ENCODE measurements around the gene NECTIN4. TPM values are rescaled to one million over a fixed set of nuclear protein-coding genes. Genes with fewer than 3 reads are reported as not detected.

The NECTIN4 gene
- polyA plus RNA-seq, 3 donors, result 0.07 TPM; not detected in 1

DNA sequence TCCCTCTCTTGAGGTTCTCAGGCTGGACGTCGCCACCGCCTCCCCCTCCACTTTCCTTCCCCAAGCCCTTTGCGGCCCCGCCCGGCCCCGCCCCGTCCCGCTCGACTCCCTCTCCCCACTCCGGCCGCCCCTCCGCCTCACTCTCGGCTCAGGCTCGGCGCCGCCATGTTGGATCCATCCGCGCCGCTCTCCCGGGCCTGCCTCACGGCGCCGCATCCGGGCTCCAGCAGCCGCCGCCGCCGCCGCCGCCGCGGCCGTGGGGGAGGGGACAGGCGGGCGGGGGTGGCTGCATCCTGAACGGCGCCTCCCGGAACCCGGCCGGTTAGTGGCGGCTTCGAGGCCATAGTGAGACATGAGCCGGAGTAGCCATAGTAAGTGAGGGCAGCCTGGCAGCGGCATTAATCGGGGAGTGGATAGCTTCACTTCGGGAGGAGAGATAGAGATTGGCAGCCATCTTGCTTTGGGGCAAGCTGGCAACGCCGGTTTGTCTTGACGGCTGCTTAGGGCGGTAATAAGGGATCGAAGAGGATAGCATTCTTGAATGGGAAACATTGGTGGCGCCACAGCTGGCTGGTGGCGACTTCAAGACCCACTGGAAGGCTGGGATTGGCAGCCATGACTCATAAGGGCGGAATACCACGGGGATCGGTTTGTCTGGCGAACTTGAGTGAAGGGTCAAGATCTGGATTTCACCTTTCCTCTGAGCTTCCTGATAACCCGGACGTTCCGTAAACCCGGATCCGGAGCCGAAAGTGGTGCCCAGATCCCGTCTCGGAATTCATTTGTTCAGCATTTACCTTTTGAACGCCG, 43.3 kb upstream of the NECTIN4 start, which contains the start of gene DEDD:
TSS of gene DEDD (minus strand) at position 258 of the 810 bp plus-strand sequence. CDS start 8,205 bp downstream, outside the sequence.
- TF ChIP-seq, protein P1, sequence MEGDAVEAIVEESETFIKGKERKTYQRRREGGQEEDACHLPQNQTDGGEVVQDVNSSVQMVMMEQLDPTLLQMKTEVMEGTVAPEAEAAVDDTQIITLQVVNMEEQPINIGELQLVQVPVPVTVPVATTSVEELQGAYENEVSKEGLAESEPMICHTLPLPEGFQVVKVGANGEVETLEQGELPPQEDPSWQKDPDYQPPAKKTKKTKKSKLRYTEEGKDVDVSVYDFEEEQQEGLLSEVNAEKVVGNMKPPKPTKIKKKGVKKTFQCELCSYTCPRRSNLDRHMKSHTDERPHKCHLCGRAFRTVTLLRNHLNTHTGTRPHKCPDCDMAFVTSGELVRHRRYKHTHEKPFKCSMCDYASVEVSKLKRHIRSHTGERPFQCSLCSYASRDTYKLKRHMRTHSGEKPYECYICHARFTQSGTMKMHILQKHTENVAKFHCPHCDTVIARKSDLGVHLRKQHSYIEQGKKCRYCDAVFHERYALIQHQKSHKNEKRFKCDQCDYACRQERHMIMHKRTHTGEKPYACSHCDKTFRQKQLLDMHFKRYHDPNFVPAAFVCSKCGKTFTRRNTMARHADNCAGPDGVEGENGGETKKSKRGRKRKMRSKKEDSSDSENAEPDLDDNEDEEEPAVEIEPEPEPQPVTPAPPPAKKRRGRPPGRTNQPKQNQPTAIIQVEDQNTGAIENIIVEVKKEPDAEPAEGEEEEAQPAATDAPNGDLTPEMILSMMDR (IDR thresholded peaks at IDR 0.05), result no peak
- H3K4me3 Mint-ChIP-seq, result no peak within 1 kb of the TSS
- under 1% methylated on average over 57 of the region's 68 CpGs for WGBS (ENCODE audit: insufficient coverage)
- Histone ChIP-seq H3K4me2 (replicated peaks; ENCODE audit: extremely low read depth, low read length, poor library complexity, severe bottlenecking) (peak within 1 kb of the TSS; percentile 100), H3K79me2 (ENCODE audit: insufficient read depth, low read length) (peaks cover 94% of the 10 kb centered on the region), H4K20me1 (ENCODE audit: insufficient read depth, low read length) (peaks cover 11% of the 10 kb centered on the region), H3K27me3 (ENCODE audit: control insufficient read depth in 2 of 2, insufficient read depth in 2 of 2, low read length in 2 of 2) (no peaks in the 10 kb centered on the region), H3K9me3 (replicated peaks in 1 of 2; ENCODE audit: control insufficient read depth in 1 of 2, insufficient read depth in 1 of 2, low read length in 2 of 2) (no peaks in the 10 kb centered on the region), H3K4me1 (ENCODE audit: control insufficient read depth in 1 of 2, insufficient read depth in 2 of 2, low read length in 2 of 2) (peaks cover 54 to 72% of the 10 kb centered on the region in 2 donors), H3K9ac (ENCODE audit: insufficient read depth, low read length, poor library complexity, severe bottlenecking) (peak within 1 kb of the TSS; percentile 86), H3K27ac (ENCODE audit: low read depth in 1 of 2, low read length in 2 of 2) (peak within 1 kb of the TSS; percentile 94 to 95), H3K4me3 (replicated peaks in 1 of 3; ENCODE audit: low read depth in 2 of 3, low read length in 3 of 3) (peak within 1 kb of the TSS; percentile 81 to 98 (median 95)), H2AFZ (ENCODE audit: insufficient read depth, low read depth, low read length, poor library complexity, severe bottlenecking) (peak within 1 kb of the TSS; percentile 84), H3K36me3 (replicated peaks in 1 of 2; ENCODE audit: control insufficient read depth in 1 of 2, insufficient read depth in 2 of 2, low read length in 2 of 2) (peaks cover 10 to 30% of the 10 kb centered on the region in 2 donors)
- peaks cover 65% of the 10 kb centered on the region for H3K4me1 Mint-ChIP-seq
- H3K27ac Mint-ChIP-seq, result peak within 1 kb of the TSS in 4 of 7 donors; percentile 84 to 96 (median 89)
- DNase-seq, result peak; percentile 89 to 93 (median 93)
- H3K27me3 Mint-ChIP-seq (ENCODE audit: low read depth in 3 of 3), result peaks cover 0 to 2% (median 0%) of the 10 kb centered on the region in 3 donors
- peaks cover 22 to 28% of the 10 kb centered on the region in 2 donors for H3K36me3 Mint-ChIP-seq
- H3K9me3 Mint-ChIP-seq, result no peaks in the 10 kb centered on the region
- intact Hi-C loops (cut with micrococcal nuclease), result loop anchor here (2.0 to 5.0 kb wide), 2 partner anchors 14 to 60 kb away; partner anchors contain the start of genes NIT1 (in 1 of the 2) and PFDN2 (in 1 of the 2)

DNA sequence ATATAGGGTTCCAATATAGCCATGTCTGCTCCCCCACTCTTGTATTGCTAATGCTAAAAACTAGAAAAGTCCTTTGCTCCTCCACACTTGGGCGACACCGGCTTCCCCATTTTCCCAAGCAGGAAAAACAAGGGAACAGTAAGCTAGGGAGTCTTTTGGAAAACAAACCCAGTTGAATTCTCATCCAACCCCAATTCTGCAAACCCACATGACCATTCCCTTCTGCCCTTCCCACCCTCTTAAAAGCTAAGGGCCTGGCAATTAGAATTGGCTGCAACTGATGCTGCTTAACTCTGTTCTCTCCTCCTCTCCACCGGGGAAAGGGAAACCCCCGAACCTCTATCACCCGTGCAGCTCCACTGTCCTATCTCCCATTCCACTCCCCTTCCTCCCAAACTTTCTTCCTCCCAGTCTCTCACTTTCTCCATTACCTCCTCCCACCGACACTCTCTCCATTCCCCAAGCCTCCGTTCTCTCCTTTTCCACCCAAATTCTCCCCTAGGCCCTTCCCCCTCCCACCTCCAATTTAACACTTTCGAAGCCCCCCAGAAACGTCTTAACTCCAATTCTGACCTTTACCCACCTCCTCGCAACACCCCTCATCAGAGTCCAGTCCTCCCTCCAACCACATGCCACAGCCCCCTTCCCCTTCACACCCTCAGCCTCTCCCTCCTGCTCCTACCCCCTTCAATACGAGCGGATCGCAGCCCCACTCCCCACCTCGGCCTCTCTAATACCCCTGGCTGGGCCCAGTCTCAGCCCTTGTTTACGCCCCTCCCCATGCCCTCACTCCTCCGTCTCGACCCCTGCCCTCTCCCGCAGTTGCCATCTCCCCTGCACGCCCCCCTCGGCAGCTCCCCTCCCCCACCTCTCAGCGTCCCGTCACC, 42.4 kb upstream of the NECTIN4 start:
- TF ChIP-seq, protein P1 (IDR thresholded peaks at IDR 0.05), result no peak
- WGBS (ENCODE audit: insufficient coverage), result 9% methylated on average over 21 of the region's 22 CpGs
- H3K4me1 ChIP-seq (ENCODE audit: control insufficient read depth in 1 of 2, insufficient read depth in 2 of 2, low read length in 2 of 2), result peaks cover 54 to 72% of the 10 kb centered on the region in 2 donors
- peak overlapping the region; percentile 100 for H3K4me2 ChIP-seq (replicated peaks; ENCODE audit: extremely low read depth, low read length, poor library complexity, severe bottlenecking)
- peak overlapping the region; percentile 94 to 95 for H3K27ac ChIP-seq (ENCODE audit: low read depth in 1 of 2, low read length in 2 of 2)
- peak overlapping the region; percentile 81 to 98 (median 95) for H3K4me3 ChIP-seq (replicated peaks in 1 of 3; ENCODE audit: low read depth in 2 of 3, low read length in 3 of 3)
- H3K9me3 Mint-ChIP-seq, result no peaks in the 10 kb centered on the region
- H3K4me3 Mint-ChIP-seq, result no peak overlapping the region
- H3K9me3 ChIP-seq (replicated peaks in 1 of 2; ENCODE audit: control insufficient read depth in 1 of 2, insufficient read depth in 1 of 2, low read length in 2 of 2), result no peaks in the 10 kb centered on the region
- H4K20me1 ChIP-seq (ENCODE audit: insufficient read depth, low read length), result peaks cover 19% of the 10 kb centered on the region
- peaks cover 11 to 38% of the 10 kb centered on the region in 2 donors for H3K36me3 ChIP-seq (replicated peaks in 1 of 2; ENCODE audit: control insufficient read depth in 1 of 2, insufficient read depth in 2 of 2, low read length in 2 of 2)
- no peaks in the 10 kb centered on the region for H3K27me3 ChIP-seq (ENCODE audit: control insufficient read depth in 2 of 2, insufficient read depth in 2 of 2, low read length in 2 of 2)
- H3K36me3 Mint-ChIP-seq, result peaks cover 27 to 33% of the 10 kb centered on the region in 2 donors
- intact Hi-C loops (cut with micrococcal nuclease), result loop anchor here (2.0 to 5.0 kb wide), 2 partner anchors 13 to 59 kb away; partner anchors contain the start of genes NIT1 (in 1 of the 2) and PFDN2 (in 1 of the 2)
- H3K79me2 ChIP-seq (ENCODE audit: insufficient read depth, low read length), result peaks cover 94% of the 10 kb centered on the region
- peaks cover 65% of the 10 kb centered on the region for H3K4me1 Mint-ChIP-seq
- DNase-seq, result no peak
- H3K9ac ChIP-seq (ENCODE audit: insufficient read depth, low read length, poor library complexity, severe bottlenecking), result peak overlapping the region; percentile 86
- peak overlapping the region; percentile 84 for H2AFZ ChIP-seq (ENCODE audit: insufficient read depth, low read depth, low read length, poor library complexity, severe bottlenecking)
- peaks cover 0 to 2% (median 0%) of the 10 kb centered on the region in 3 donors for H3K27me3 Mint-ChIP-seq (ENCODE audit: low read depth in 3 of 3)
- peak overlapping the region in 5 of 7 donors; percentile 56 to 96 (median 86) for H3K27ac Mint-ChIP-seq

All from CD14-positive monocyte (primary cell).